Stimulated activated naive CD8-positive, alpha-beta T cell treated with anti-CD3 and anti-CD28 coated beads, Interleukin-15, Interleukin-2, amounts not matched to agents 100 ng/mL and 50 ng/mL, for 24 hours (primary cell): ENCODE data around the gene ISG20.
"Not testable (repeated sequence)": the region's sequence is repeated elsewhere in the genome, so short reads cannot be mapped to it uniquely, and the experiment has no call there.

Experiments used
- H3K27ac Mint-ChIP-seq: one replicate; pipeline ENCODE4 v1.8.0; 2021; ENCODE audit warnings: mild to moderate bottlenecking, mixed read lengths
- H3K27me3 Mint-ChIP-seq: one replicate; pipeline ENCODE4 v1.8.0; 2021; ENCODE audit warnings: mixed read lengths
- H3K36me3 Mint-ChIP-seq: one replicate; pipeline ENCODE4 v1.8.0; 2021; ENCODE audit warnings: low read depth, mixed read lengths
- H3K4me1 Mint-ChIP-seq: one replicate; pipeline ENCODE4 v1.8.0; 2021; ENCODE audit warnings: low read depth, mixed read lengths
- H3K4me3 Mint-ChIP-seq: one replicate; pipeline ENCODE4 v1.8.0; 2021; ENCODE audit warnings: mild to moderate bottlenecking, mixed read lengths
- H3K9me3 Mint-ChIP-seq: one replicate; pipeline ENCODE4 v1.8.0; 2021; ENCODE audit warnings: mixed read lengths

Gene ISG20

DNA sequence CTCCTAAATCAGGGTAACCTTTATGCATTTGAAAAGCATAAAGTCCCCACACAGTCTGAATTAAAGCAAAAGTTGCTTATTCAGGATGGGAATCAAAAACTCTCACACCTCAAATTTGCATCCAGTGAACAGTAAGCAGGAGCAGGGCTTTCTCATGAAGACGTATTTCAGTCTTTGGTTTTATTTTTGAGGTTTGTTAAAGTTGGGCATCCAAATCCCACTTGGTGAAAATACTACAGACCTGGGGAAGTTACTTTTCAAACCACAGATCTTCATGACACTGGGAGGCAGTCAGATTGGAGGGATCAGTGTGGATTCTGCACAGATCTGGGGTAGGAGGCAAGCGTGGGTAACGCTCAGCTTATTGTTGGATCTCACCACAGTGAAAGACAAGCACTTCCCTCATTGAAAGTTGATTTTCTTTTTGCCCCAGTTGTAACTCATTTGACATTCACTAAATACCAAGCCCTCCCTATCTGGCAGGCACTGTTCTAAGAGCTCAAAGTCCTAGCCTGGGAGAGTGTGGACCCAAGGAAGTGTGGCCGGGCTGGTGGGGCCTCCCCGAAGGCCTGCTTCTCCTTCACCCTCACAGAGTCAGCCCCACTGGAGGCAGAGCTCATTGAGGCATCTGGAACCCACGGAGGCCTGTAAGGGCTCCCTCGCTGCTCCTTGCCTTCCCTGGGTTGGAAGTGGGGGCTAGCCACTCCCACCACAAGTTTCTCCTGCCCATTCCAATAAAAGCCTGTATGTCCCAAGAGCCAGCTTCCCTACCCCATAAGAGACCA lies 783 bp upstream of the ISG20 start:
- no peaks in the 10 kb centered on the region for H3K27me3 Mint-ChIP-seq
- H3K4me1 Mint-ChIP-seq, result peaks cover 88% of the 10 kb centered on the region
- peaks cover 56% of the 10 kb centered on the region for H3K36me3 Mint-ChIP-seq
- H3K4me3 Mint-ChIP-seq, result peak overlapping the region; percentile 91
- H3K27ac Mint-ChIP-seq, result peak overlapping the region; percentile 98
- no peaks in the 10 kb centered on the region for H3K9me3 Mint-ChIP-seq

DNA sequence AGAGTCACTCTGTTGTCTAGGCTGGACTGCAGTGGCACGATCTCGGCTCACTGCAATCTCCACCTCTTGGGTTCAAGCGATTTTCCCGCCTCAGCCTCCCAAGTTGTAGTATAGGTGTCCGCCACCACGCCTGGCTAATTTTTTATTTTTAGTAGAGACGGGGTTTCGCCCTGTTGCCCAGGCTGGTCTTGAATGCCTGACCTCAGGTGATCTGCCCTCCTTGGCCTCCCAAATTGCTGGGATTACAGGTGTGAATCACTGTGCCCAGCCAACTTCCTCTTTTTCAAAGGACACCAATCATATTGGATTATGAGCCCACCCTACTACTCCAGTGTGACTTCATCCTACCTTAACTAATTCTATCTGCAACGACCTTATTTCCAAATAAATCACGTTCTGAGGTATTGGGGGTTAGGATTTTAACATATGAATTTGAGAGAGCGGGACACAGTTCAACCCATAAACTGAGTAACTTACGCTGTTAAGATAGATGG lies 3.2 kb downstream of the ISG20 start:
- H3K27ac Mint-ChIP-seq, result peak overlapping the region; percentile 78
- peaks cover 75% of the 10 kb centered on the region for H3K4me1 Mint-ChIP-seq
- peaks cover 50% of the 10 kb centered on the region for H3K36me3 Mint-ChIP-seq
- no peaks in the 10 kb centered on the region for H3K9me3 Mint-ChIP-seq
- no peaks in the 10 kb centered on the region for H3K27me3 Mint-ChIP-seq
- peak overlapping the region; percentile 44 for H3K4me3 Mint-ChIP-seq

DNA sequence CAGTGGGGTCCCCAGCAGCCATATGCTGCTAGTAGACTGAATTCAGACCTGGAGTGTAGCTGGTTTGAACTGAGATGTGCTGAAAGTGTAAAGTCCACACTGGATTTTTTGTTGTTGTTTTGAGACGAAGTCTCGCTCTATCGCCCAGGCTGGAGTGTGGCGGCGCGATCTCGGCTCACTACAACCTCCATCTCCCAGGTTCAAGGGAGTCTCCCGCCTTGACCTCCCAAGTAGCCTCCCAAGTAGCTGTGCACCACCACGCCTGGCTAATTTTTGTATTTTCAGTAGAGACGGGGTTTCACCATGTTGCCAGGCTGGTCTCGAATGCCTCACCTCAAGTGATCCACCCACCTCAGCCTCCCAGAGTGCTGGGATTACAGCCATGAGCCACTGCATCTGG lies 3.7 kb downstream of the ISG20 start:
- Mint-ChIP-seq H3K4me3 (peak overlapping the region; percentile 44), H3K36me3 (peaks cover 48% of the 10 kb centered on the region), H3K4me1 (peaks cover 75% of the 10 kb centered on the region), H3K27ac (peak overlapping the region; percentile 78)
- not testable (repeated sequence) for H3K9me3 Mint-ChIP-seq, H3K27me3 Mint-ChIP-seq

DNA sequence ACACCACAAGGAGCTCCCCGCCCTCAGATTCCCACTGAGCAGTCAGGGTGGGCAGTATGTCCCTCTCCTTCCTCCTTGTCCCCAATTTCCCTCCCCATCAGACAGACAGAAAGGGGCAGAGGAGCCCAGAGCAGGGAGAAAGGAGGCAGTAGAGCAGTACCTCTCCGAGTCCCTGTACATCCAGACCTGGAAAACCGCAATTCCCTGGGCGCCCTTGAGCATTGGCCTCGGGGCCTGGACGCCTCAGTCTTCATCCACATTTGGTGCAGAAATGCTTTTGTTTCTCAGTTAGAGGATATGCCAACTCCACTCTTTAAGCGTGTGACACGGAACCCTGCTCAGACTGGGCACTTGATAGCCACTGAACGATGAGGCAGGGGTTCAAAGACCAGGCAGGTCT lies 5.9 kb downstream of the ISG20 start:
- H3K27ac Mint-ChIP-seq, result no peak overlapping the region
- H3K4me3 Mint-ChIP-seq, result no peak overlapping the region
- H3K4me1 Mint-ChIP-seq, result peaks cover 75% of the 10 kb centered on the region
- H3K27me3 Mint-ChIP-seq, result no peaks in the 10 kb centered on the region
- no peaks in the 10 kb centered on the region for H3K9me3 Mint-ChIP-seq
- peaks cover 57% of the 10 kb centered on the region for H3K36me3 Mint-ChIP-seq

DNA sequence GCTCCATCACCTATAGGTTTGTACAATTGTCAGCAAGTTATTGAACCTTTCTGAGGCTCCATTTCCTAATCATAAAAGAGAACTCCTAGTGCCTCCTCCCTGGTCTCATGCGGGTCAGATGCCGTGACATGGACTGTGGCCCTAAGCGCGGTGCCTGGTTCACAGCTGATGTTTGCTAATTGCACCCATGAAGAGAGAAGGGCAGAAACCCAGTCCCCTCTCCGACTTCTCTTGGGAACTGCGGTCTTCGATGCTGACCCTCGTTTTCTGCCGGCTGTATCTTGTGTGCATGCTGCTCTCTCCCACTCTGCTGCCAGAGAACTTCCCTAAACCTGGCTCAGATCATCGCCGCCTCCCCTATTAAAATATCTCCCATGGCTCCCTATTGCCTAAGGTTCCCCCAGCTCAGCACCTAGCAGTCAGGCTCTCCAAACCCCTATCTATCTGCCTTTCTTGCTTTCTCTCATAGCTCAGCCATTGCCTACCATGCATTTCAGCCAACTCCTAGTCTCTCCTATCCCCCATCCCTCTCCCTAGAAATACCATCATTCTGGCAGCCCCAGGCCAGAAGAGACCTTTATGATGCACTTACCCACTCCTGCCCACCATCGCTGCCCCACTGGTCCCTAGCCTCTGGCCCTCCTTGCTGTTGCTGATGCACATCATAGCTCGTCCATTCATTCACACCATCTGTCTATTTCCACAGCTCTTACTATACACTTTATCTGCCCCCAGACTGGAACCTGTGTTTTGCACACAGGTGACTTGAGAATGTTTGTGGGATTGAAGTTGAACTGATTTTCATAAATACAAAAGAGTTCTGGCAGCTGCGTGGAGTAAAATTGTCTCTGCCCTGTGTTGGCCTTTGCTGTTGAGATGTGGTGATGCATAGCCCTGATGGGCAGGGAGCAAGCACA lies 6.6 kb downstream of the ISG20 start:
- no peaks in the 10 kb centered on the region for H3K27me3 Mint-ChIP-seq
- peak overlapping the region; percentile 46 for H3K27ac Mint-ChIP-seq
- H3K4me1 Mint-ChIP-seq, result peaks cover 75% of the 10 kb centered on the region
- H3K4me3 Mint-ChIP-seq, result no peak overlapping the region
- no peaks in the 10 kb centered on the region for H3K9me3 Mint-ChIP-seq
- peaks cover 50% of the 10 kb centered on the region for H3K36me3 Mint-ChIP-seq

DNA sequence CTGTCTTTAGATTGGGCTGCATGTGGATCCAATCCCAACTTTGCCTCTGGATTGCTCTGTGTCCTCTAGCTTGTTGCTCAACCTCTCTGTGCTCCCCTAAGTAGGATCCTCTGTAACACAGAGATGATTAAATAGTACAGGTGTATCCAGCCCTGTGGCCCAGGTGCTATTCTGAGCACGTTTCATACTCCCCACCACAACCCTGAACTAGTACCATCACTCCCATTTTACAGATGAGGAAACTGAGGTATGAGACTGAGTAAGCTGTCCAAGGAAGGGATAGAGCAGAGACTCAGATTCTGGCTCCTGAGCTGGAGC lies 7.2 kb downstream of the ISG20 start:
- H3K4me1 Mint-ChIP-seq, result peaks cover 78% of the 10 kb centered on the region
- no peak overlapping the region for H3K27ac Mint-ChIP-seq

DNA sequence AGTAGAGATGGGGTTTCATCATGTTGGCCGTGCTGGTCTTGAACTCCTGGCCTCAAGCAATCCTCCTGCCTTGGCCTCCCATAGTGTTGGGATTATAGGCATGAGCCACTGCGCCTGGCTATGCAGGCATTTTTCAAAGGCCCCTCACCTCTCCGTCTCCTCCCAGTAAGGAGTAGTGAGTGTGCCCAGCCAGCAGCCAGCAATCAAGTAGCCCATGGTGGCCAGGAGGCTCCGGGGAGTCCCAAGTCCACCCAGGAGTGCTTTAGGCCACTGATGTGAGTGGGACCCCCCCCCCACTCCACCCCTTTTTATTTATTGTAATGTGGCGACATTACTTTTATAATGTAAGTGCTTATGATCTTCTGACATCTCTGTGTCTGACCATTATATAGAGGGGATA lies 8.1 kb downstream of the ISG20 start:
- no peak overlapping the region for H3K4me3 Mint-ChIP-seq
- H3K27ac Mint-ChIP-seq, result peak overlapping the region; percentile 98
- H3K9me3 Mint-ChIP-seq, result no peaks in the 10 kb centered on the region
- no peaks in the 10 kb centered on the region for H3K27me3 Mint-ChIP-seq
- H3K4me1 Mint-ChIP-seq, result peaks cover 81% of the 10 kb centered on the region
- peaks cover 56% of the 10 kb centered on the region for H3K36me3 Mint-ChIP-seq

More for the DNA sequence above, 7.2 kb downstream of the ISG20 start:
- H3K4me3 Mint-ChIP-seq, result no peak overlapping the region
- no peaks in the 10 kb centered on the region for H3K9me3 Mint-ChIP-seq
- H3K36me3 Mint-ChIP-seq, result peaks cover 49% of the 10 kb centered on the region
- no peaks in the 10 kb centered on the region for H3K27me3 Mint-ChIP-seq

DNA sequence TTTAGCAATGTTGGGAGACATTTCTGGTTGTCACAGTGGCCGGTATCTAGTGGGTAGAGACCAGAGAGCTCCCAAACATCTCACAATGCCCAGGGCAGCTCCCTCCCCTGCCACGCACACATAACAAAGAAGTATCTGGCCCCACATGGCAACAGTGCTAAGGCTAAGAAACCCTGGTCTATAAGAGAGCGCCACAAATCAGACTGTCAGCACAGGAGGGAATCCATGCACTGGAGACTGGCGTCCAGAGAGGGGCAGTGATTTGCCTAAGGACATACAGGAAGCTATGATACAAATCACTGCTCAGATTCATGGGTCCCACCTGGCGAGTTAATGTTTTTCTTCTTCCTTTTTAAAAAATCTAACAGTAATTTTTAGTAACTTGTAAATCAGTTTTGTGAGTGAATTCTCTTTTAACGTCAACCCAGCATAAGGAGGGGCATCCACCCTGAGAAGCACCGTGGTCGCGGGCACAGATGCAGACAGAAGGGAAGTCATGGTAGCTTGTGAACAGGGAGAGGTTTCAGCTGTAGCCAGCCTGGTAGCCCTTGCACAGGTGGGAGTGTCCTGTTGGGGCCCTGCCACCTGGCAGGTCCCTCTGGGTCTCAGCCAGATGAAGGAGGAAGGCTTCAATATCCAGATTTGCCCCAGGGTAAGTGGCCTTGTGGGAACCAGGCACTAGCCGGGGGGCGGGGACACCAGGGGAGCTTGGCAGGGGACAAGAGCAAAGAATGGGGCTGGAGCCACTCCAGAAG lies 8.7 kb downstream of the ISG20 start:
- H3K4me3 Mint-ChIP-seq, result no peak overlapping the region
- peak overlapping the region; percentile 98 for H3K27ac Mint-ChIP-seq
- no peaks in the 10 kb centered on the region for H3K27me3 Mint-ChIP-seq
- H3K9me3 Mint-ChIP-seq, result no peaks in the 10 kb centered on the region
- peaks cover 77% of the 10 kb centered on the region for H3K4me1 Mint-ChIP-seq
- H3K36me3 Mint-ChIP-seq, result peaks cover 50% of the 10 kb centered on the region

DNA sequence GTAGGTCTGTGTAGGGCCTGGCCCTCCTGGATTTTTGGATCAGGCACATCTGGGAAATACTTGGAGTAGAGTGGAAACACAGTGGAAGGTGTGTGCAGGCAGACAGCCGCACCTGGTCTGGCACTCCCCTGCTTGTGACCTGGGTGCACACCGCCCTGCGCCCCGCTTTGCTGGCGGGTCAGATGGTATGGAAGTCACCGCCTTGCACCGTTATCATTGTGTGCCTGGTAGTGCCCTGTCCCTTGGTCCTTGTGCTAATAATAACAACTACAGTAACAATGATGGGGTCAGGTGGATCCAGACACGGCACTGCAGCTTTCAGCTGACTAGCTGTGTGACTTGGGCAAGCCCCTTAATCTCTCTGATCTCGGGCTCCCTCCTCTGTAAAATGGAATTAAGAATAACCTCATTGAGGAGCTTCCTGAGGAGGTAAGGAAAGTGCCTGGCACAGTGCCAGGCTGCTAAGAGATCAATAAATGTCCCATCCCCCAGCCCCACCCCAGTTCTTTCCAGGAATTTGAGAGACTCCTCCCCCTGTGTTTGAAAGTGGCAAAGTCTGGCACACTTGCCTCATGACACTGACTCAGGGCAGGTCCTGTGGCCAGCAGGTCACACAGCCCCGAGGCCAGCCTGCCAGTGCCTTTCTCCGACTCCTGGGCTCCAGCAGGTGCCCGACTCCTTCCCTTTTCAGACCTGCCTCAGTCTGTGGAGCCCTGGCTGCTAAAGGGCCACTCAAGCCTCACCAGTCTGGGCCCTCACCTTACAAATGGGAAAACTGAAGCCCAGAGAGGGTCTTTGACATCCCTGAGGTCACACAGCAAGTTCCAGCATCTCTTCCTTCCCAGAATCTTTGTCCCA lies 9.8 kb downstream of the ISG20 start:
- Mint-ChIP-seq H3K4me1 (peaks cover 81% of the 10 kb centered on the region), H3K27ac (peak overlapping the region; percentile 98), H3K9me3 (no peaks in the 10 kb centered on the region), H3K36me3 (peaks cover 53% of the 10 kb centered on the region), H3K4me3 (peak overlapping the region; percentile 75), H3K27me3 (no peaks in the 10 kb centered on the region)

DNA sequence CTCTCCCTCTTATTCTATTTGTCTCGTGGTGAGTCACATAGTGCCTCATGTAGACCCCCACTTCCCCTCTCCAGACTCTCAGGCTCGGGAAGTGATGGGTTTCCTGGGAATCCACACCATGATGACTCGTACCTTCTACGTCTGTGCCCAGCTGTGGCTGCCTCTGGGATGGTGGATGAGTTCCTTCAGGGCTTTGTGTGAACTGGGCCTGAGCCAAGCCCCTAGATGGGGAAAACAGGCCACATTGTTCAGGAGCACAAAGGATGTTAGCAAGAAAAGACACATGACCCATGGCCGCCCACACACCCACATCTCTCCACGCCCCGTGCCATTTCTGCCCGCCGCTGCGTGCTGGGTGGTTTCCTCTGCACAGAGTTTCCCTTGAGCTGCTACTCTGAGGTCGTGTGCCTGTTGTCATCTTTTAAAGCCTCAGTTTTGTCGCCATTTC lies 10.5 kb downstream of the ISG20 start:
- Mint-ChIP-seq H3K9me3 (no peaks in the 10 kb centered on the region), H3K27ac (peak overlapping the region; percentile 98), H3K4me3 (peak overlapping the region; percentile 75), H3K27me3 (no peaks in the 10 kb centered on the region), H3K4me1 (peaks cover 75% of the 10 kb centered on the region), H3K36me3 (peaks cover 47% of the 10 kb centered on the region)

DNA sequence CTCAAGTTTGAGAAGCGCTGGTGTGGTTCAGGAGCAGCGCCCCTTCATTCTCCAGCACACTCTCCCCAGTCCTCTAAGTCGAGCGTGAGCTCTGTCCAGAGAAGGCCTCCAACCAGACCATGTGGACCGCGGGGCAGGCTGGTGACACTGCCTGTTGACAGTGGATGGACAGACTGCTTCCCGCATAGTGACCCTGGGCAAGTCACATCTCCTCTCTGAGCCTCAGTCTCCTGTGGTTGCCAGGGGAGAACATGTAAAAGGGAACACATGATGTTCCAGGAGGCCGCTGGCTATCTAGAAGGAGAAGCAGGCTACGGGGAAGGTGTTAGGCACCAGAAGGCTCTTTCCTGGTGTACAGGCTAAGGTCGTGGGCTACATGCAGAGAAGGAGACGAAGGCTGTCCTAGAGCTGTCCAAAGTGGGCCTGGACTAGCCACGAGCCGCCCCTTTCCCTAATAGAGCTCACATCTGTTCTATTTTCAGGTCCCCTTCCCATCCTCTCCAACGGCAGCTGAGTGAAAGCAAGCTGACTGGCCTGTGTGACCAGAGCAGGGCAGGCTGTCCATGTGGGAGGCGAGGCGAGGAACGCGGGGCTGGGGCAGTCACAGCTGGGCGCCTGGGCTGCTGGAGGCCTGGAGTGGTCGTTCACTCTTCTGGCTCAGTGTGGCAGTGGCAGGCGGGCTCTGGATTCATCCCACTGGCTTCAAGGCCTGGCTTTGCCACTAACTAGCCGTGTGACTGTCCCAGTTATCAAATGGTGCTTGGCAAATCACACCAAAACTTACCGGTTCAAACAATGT lies 11.1 kb downstream of the ISG20 start:
- Mint-ChIP-seq H3K9me3 (no peaks in the 10 kb centered on the region), H3K36me3 (peaks cover 45% of the 10 kb centered on the region), H3K4me3 (peak overlapping the region; percentile 75), H3K4me1 (peaks cover 80% of the 10 kb centered on the region), H3K27ac (peak overlapping the region; percentile 98), H3K27me3 (no peaks in the 10 kb centered on the region)

DNA sequence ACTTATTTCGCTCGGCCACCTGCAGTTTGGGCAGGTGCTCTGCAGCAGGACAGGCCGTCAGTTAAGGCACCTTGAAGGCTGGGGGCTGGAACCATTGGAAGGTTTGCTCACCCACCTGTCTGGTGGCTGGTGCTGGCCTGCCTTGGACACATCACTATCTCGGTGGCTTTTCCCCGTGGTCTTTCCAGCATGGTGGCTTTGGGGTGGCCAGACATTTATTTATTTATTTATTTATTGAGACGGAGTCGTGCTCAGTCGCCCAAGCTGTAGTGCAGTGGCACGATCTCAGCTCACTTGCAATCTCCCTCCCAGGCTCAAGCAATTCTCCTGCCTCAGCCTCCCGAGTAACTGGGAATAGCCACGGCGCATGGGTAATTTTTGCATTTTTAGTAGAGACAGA lies 11.7 kb downstream of the ISG20 start:
- no peak overlapping the region for H3K4me3 Mint-ChIP-seq
- peaks cover 39% of the 10 kb centered on the region for H3K36me3 Mint-ChIP-seq
- H3K27ac Mint-ChIP-seq, result peak overlapping the region; percentile 98
- no peaks in the 10 kb centered on the region for H3K27me3 Mint-ChIP-seq
- H3K9me3 Mint-ChIP-seq, result no peaks in the 10 kb centered on the region
- H3K4me1 Mint-ChIP-seq, result peaks cover 80% of the 10 kb centered on the region

DNA sequence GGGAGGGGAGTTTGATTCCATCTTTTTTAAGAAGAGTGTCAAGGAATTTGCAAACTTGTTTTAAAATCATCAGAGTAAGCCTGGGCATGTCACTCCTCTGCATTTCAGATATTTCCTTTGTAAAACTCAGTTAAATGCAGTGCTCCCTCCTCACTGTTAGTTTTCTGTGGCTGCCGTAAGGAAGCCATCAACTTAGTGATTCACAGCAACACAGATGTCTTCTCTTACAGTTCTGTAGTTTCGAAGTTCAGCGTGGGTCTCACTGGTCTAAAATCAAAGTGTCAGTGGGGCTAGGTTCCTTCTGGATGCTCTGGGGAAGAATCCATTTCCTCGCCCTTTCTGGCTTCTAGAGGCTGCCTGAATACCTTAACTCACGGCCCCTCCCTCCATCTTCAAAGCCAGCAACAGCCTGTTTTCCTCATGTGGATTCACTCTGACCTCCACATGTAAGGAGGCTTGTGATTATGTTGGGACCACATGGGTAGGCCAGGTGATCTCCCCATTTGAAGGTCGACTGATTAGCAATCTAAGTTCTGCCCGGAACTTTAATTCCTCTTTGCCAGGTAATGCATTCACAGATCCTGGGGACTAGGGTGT lies 12.4 kb downstream of the ISG20 start:
- Mint-ChIP-seq H3K4me3 (no peak overlapping the region), H3K27ac (peak overlapping the region; percentile 61), H3K9me3 (no peaks in the 10 kb centered on the region), H3K36me3 (peaks cover 32% of the 10 kb centered on the region), H3K27me3 (no peaks in the 10 kb centered on the region), H3K4me1 (peaks cover 80% of the 10 kb centered on the region)
